DMS153 treated with DMSO at 0.1 percent for 48 hours (cell line): Measurements from ENCODE around the gene TAP1.
A peak's percentile ranks its signal among the peaks of the same experiment; 100 is the strongest.

ENCODE experiments used
- DNase-seq: peaks from one replicate; lab custom pipeline; 2025; ENCODE audit not compliant: unreplicated experiment; lab: John Stamatoyannopoulos, UW

TAP1 gene

DNA sequence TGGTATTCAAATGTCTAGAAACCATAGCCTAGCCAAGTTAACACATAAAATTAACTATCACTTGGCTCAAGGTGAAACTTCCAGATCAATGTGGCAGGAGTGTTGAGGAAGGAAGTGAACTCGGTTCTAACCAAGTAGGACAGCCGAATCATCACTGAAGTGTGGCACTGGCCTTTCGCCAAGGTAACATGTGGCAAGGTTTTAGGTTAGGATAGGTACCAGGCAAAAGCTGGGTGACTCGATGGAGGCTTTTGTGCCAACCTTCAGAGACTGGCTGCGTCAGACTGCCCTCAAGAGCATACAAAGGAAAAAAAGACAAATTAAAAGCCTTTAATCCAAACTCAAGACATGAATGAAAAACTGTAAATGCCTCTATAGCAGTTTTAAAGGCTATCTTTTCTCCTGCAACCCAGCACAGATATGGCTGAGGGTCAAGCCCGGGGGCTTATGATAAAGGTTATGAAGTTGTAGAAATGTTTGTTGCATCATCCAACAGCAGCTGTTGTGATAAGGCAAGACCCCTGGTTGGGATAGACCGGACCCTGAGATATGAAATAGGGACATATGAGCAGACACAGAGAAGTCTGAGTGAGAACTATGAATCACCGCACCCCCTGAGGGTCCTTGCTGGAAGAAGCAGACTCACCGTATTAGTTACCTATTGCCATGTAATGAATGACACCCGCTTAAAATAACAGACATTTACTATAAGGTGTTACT, 12.4 kb upstream of the TAP1 start:
- no peak for DNase-seq

DNA sequence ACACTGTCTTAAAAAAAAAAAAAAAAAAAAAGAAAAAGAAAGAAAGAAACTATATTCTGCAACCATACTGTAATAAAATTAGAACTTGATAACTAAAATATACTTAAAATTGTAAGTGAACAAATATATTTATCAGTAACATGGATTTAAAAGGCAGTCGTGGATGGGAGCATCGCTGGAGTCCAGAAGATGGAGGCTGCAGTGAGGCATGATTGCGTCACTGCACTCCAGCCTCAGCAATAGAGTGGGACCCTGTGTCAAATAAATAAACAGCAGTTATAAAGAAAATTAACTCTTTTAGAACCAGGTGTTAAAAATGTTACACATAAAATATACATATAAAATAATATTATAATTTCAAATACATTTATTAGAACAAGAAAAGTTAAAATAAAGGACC, 9.2 kb upstream of the TAP1 start:
- DNase-seq: no peak

DNA sequence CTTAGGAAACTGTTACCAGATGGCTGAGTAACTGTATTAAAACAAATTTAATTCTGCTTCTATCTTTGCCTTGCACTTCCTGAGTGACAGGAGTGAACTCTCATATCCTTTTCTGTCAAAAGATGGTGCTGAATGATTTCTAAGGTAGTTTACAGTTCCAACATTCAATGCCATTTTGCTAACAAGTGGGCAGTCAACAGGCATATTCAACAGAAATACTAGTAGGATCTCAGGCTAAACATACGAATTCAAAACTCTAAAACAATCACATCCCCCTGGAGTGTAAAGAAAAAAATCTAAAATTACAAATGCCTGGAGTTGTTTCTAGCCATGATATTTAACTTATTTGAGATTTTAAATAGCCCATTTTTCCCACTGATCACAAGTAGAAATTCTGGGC, 7.2 kb upstream of the TAP1 start:
- no peak for DNase-seq

DNA sequence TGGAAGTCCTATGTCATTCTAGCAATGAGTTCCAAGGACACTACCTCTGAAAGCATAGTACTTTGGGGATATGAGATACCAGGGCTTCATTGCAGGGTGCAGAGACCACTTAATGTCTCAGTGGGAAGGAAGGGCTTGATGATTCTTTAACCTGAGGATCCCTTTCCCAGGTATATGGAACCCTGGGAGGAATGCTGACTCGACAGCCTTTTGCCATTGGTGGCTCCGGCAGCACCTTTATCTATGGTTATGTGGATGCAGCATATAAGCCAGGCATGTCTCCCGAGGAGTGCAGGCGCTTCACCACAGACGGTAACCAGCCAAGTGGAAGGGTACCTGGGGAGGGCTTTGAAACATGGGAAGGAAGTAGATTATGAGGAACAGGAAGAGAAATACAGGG, 4.7 kb upstream of the TAP1 start:
- no peak for DNase-seq

DNA sequence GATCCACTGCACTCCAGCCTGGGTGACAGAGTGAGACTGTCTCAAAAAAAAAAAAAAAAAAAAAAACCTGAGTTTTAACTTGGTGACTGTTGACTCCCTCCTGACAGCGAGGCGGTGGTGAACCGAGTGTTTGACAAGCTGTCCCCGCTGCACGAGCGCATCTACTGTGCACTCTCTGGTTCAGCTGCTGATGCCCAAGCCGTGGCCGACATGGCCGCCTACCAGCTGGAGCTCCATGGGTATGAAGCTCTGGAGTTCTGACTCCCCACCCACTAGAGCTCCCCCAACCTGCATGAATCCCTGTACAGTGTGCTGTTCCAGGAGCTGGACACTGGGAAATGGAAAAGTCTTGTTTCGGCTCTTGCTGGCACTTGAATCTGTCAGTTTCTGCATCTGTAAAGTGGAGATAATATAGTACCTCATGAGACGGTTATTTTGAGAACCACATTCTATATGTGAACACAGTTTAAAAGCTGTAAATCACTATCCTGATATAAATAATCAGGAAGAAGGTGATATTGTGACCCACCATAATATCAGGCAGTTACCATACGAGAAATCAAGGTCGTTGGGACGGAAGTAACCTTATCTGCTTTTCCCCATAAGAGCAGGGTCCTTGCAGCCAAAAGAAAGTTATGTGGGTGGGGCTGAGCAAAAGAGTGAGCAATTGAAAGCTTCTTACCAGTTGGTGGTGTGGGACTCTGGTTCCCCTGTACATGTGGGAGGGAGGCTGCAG, 3.8 kb upstream of the TAP1 start:
- DNase-seq: no peak

GRCh38 chr6:32855467-32856174, 2.1 kb upstream of the TAP1 start:
- no peak for DNase-seq

DNA sequence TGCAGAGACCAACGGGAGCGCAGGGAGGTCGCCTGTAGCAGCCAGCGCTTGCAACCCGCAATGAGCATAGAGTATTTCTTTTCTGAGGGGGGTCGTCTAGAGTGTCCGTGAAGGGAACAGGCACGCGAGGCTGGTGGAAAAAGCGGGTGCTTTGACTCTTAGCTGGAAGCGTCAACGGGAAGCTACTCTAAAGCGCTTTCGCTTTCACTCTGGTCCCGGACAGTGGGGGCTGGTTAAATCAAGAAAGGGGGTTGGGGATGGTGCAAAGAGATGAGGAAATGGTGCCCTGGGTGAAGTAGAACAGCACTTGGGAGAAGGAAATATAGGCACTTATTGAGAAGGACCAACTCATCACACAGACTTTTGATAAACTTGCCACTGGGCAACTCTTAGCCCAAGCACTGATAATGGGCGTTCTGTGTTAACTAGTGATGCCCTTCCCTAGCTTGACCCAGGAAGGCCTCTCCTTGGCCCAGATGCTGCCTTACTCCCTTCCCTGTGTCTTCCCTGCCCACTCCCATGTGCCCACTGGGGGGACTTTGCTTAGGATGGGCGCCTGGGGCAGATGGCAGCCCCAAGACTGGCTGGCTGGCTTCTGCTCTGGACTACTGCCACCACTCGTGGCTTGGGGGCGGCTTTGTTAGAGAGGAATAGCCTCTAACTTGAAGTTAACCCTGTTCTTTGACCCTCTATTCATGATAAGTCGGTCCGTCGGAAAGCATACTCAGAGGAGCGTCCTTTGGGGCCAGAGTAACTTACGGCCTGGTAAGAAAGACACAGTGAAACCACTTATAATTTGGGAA, 1.1 kb upstream of the TAP1 start:
- DNase-seq: no peak

DNA sequence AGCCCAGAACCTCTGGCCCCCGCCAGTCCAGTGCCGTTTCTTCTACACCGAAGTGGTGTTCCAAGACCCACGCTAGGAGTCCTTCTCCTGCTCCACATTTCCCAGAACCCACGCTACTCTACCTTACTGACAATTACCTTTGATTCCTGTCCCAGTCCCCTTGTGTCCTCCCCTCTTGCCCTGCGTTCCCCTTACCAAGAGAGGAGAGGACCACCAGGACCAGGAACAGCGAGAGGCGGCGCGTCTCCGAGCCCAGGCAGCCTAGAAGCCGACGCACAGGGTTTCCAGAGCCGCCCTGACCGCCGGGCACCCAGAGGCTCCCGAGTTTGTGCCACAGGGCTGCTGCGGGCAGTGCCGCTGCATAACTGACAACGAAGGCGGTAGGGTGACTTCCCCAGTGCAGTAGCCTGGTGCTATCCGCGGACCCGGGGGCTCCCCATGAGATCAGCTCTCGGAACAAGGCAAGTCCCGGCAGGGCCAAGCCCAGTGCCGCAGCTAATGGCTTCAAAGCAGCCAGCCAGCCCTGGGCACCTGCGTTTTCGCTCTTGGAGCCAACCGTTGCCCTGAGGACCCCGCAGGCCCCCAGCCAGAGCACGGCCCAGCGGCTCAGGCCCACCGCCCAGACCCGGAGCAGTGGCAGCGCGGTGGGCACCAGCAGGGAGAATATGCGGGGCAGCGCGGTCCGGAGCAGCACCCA, 512 bp downstream of the TAP1 start:
- DNase-seq: no peak

DNA sequence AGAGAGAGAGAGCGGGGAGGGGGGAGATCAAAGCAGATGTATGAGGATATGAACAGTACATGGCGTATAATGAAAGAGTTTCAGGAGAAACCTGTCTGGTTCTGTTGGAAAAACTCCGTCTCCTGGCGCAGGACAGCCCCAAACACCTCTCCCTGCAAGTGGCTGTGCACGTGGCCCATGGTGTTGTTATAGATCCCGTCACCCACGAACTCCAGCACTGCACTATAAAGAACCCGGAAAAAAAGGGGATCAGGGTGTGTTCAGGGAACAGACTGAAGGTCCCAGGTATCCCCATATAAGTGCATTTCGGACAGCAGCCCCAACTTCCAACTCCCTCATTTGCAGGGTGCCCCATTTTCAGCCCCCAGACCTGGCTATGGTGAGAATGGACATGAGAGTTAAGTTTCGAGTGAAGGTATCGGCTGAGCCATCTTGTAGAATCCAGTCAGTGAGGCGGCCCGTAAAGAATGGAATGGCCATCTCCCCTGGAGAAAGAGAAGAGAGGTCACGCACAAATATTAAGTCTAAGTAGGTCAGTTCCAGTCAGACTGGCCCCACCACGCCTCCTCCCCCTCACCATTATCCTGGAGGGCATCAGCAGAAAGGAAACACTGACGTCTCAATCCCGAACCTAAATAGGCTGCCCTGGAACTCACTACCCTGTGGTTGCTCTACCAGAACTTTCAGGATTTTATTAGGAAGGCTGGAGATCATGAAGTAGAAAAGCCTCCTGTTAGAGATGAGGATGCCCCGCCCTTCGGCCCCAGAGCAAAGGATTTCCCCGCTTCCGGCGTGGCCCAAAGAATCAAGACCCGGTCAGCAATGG, 1.3 kb downstream of the TAP1 start:
- DNase-seq: no peak

GRCh38 chr6:32851025-32851424, 2.5 kb downstream of the TAP1 start:
- no peak for DNase-seq

GRCh38 chr6:32849126-32849525, 4.4 kb downstream of the TAP1 start:
- DNase-seq: no peak

DNA sequence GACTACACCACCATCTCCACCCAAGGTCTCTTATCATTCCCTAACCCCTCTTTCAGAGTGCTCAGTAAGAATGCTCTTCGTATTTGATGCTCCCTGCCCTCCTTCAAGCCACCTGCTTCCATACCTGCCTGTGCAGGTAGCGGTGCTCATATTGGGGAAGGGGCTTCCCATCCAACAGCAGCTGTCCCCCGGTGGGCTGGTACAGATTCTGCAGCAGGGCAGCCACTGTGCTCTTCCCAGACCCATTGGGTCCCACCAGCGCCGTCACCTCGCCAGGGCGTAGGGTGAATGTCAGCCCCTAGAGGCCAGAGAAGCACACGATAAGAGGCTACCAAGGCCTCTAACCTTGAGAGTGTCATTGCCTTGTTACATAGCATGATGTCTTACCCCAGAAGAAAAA, 5.7 kb downstream of the TAP1 start:
- no peak for DNase-seq

DNA sequence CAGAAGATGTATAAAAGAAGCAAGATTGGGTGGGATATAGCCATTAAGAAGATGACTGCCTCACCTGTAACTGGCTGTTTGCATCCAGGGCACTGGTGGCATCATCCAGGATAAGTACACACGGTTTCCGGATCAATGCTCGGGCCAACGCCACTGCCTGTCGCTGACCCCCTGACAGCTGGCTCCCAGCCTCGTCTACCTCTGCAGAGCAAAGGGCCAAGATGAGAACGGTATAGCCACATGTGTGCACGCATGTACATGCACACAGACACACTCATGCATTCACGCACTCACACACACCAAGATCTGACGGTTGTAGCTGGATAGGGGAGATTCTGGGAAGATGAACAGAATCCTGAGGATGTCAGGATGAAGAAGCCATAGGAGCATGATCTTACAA, 6.5 kb downstream of the TAP1 start:
- no peak for DNase-seq

- no peak for DNase-seq
Observed at GRCh38 chr6:32845384-32845884, 8.1 kb downstream of the TAP1 start.

DNA sequence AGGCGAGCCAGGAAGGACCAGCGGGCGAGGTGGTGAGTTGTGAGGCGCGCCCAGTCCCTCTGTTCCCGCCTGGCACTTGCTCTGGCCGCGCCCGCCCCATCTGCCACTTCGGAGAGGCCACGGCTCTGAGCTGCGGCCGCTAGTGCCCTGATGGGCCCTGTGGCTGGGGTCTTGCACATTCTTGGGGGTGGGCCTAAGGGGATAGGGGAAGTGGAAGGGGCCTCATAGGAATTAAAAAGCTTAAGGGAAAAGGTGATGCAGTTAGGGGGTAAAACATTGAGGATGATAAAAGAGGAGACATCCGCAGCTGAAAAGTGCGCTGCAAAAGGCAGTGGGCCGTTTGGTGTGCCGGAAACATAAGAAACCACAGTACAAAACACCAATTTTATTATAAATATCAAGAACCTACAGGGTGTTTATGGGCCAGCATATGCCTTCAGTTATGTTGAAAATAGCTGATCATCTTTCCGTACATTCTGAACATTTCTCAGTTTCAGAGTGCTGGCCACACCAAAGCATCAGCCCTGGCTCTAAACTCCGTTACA, 8.6 kb downstream of the TAP1 start:
- DNase-seq: no peak

GRCh38 chr6:32843979-32844838, 9.3 kb downstream of the TAP1 start, which contains the start of gene PSMB8:
PSMB8 (minus strand) TSS chr6:32844047; CDS start chr6:32843996, 51 bp downstream.
- DNase-seq: peak; percentile 96

GRCh38 chr6:32843331-32843978, 10.0 kb downstream of the TAP1 start:
- no peak for DNase-seq

DNA sequence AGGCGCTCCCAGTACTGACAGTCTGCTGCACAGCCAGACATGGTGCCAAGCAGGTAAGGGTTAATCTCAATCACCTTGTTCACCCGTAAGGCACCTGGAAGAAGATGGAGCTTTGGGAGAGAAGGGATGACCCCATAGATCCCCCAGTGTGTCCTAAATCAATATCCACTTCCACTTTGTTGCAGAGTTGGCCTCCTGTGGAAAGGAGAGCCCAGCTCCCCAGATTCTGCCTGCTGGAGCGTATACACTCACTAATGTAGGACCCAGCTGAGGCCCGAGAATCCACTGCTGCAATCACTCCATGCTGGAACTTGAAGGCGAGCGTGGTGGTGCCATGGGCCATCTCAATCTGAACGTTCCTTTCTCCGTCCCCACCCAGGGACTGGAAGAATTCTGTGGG, 10.8 kb downstream of the TAP1 start:
- no peak for DNase-seq
